ENCODE results near the gene ACAT1. TPM values are rescaled to one million over a fixed set of nuclear protein-coding genes. Genes with fewer than 3 reads are reported as not detected.

ACAT1 gene
- total and polyA plus RNA-seq, 2 of the 8 experiments (the other 6 are each of a cell fraction or from before 2014, with no cell fraction given) = 30.4 to 30.9 TPM

DNA sequence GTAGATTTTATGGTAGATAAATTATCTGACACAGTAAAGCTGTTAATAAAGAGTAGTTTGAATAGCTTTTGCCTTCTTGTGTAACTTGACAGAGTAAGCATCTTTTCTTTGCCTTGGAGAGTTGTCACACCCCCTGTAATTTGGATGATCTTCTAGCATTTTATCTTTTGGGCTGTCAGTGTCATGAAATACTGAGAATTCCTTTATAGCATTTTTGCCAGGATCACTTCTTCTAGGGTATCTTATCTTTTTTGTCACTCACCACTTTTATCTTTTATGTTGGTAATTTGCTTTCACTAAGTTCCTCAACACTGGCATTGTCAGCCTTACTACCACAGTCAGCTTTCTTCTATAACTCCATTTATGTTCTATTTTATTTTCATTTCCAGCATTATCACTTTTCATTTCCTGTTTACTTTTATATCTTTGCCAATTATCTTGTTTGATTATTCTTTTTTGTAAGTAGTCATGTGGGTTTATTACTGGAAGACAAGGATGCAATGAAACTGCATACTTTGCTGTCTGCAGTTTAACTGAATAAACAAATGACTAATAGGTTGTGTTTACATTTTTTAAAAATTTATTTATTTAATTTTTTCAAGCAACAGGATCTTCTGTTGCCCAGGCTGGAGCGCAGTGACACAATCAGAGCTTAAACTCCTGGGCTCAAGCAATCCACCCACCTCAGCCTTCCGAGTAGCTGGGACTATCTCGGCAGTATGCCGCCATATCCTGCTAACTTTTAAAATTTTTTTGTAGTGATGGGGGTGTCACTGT, 28.1 kb upstream of the ACAT1 start:
- H3K4ac ChIP-seq (replicated peaks; ENCODE audit: insufficient read length, low read depth, low read length) = no peak overlapping the region
- no peaks in the 10 kb centered on the region for H4K20me1 ChIP-seq (replicated peaks in 1 of 2; ENCODE audit: control insufficient read depth in 1 of 2, insufficient read depth in 2 of 2, low read length in 2 of 2)
- FAIRE-seq = no peak
- no peak overlapping the region for H3K4me3 ChIP-seq (ENCODE audit: extremely low read depth in 1 of 4, insufficient read depth in 2 of 4, low read depth in 3 of 4, low read length in 4 of 4)
- no peak overlapping the region for H2BK15ac ChIP-seq (ENCODE audit: low read length)
- no peaks in the 10 kb centered on the region for H3K27me3 ChIP-seq (replicated peaks in 1 of 4; ENCODE audit: control insufficient read depth in 3 of 4, extremely low read depth in 1 of 4, insufficient read depth in 3 of 4, low read length in 3 of 4)
- no peak overlapping the region for H3K27ac ChIP-seq (ENCODE audit: low read depth, low read length)
- no peaks in the 10 kb centered on the region for H3K23me2 ChIP-seq (ENCODE audit: low read depth, low read length)
- H3K56ac ChIP-seq (replicated peaks; ENCODE audit: insufficient read length, low read depth, low read length) = no peak overlapping the region
- H3K4me1 ChIP-seq (replicated peaks in 1 of 4; ENCODE audit: control insufficient read depth in 3 of 4, insufficient read depth in 4 of 4, low read length in 3 of 4) = no peaks in the 10 kb centered on the region
- no peak overlapping the region for H4K91ac ChIP-seq (replicated peaks; ENCODE audit: insufficient read length, low read length)
- H2BK20ac ChIP-seq (ENCODE audit: low read length) = no peak overlapping the region
- DNase-seq (ENCODE audit: low read depth in 1 of 2, low spot score in 2 of 2) = no peak
- no peak overlapping the region for H3K9ac ChIP-seq (replicated peaks in 1 of 4; ENCODE audit: extremely low read depth in 1 of 4, low read depth in 3 of 4, low read length in 3 of 4)
- H3K79me2 ChIP-seq (ENCODE audit: control insufficient read depth in 1 of 2, insufficient read depth in 2 of 2, low read length in 2 of 2) = no peaks in the 10 kb centered on the region
- no peak for TF ChIP-seq CTCF (IDR thresholded peaks at IDR 0.05; ENCODE audit: control extremely low read depth in 1 of 3, insufficient read depth in 1 of 3, low read depth in 1 of 3, low read length in 3 of 3)
- TF ChIP-seq SIX5 (IDR thresholded peaks at IDR 0.05; ENCODE audit: low read depth, low read length) = no peak
- TF ChIP-seq KDM4A (IDR thresholded peaks at IDR 0.05; ENCODE audit: low read depth, low read length, severe bottlenecking) = no peak
- TF ChIP-seq EZH2 (IDR thresholded peaks at IDR 0.05; ENCODE audit: low read depth, low read length, severe bottlenecking) = no peak
- no peak for TF ChIP-seq TCF12 (IDR thresholded peaks at IDR 0.05; ENCODE audit: low read depth, low read length)
- TF ChIP-seq EP300 (IDR thresholded peaks at IDR 0.05; ENCODE audit: borderline replicate concordance in 1 of 2, low read depth in 2 of 2, low read length in 2 of 2) = no peak
- no peak for TF ChIP-seq RFX5 (IDR thresholded peaks at IDR 0.05; ENCODE audit: borderline replicate concordance, low read depth, low read length)
- no peak for TF ChIP-seq YY1 (IDR thresholded peaks at IDR 0.05; ENCODE audit: low read depth, low read length)
- no peak for TF ChIP-seq SP1 (IDR thresholded peaks at IDR 0.05; ENCODE audit: low read depth, low read length)
- peaks cover 2 to 32% (median 10%) of the 10 kb centered on the region in 4 experiments; a peak in 6 of 8 replicates for H3K36me3 ChIP-seq (ENCODE audit: control insufficient read depth in 2 of 4, insufficient read depth in 4 of 4, low read length in 3 of 4)
- no peak overlapping the region for H4K5ac ChIP-seq (ENCODE audit: insufficient read length, low read depth, low read length)
- H2BK5ac ChIP-seq (ENCODE audit: low read depth, low read length) = no peak overlapping the region
- no peak overlapping the region for H2BK12ac ChIP-seq (ENCODE audit: low read depth, low read length)
- no peak overlapping the region for H3K23ac ChIP-seq (ENCODE audit: insufficient read length)
- H3K9me3 ChIP-seq (ENCODE audit: insufficient read depth in 2 of 2, low read depth in 1 of 2, low read length in 1 of 2) = no peaks in the 10 kb centered on the region
- H2AK5ac ChIP-seq (ENCODE audit: low read depth, low read length) = no peak overlapping the region
- ChIA-PET POLR2A (ENCODE audit: partially characterized antibody) (interaction anchor here (1.9 kb wide), 1 partner anchor 129 kb away, joined by 4 read pairs; the partner anchor contains the start of genes ATM and NPAT), CTCF (ENCODE audit: partially characterized antibody) (interaction anchor here (1.1 to 2.7 kb wide), 2 partner anchors 18 to 68 kb away, joined by 4 to 9 read pairs; no protein-coding TSS in a partner anchor)
- H3K79me1 ChIP-seq (ENCODE audit: low read depth, low read length) = no peaks in the 10 kb centered on the region
- no peak overlapping the region for H4K8ac ChIP-seq (ENCODE audit: extremely low read depth, insufficient read depth, low read length)
- no peak overlapping the region for H2AFZ ChIP-seq (ENCODE audit: low read length)
- H3K4me2 ChIP-seq (ENCODE audit: insufficient read depth in 1 of 2, low read depth in 2 of 2, low read length in 2 of 2) = no peak overlapping the region
- 95% methylated on average over 4 of the region's 4 CpGs; no CpG with 5 or more reads in 1 of the 2 experiments for WGBS, 2 experiments (ENCODE audit: extremely low coverage in 1 of 2, insufficient coverage in 1 of 2, insufficient read length in 1 of 2, insufficient replicate concordance in 2 of 2, low coverage in 1 of 2, low lambda C conversion rate in 2 of 2, missing lambda C conversion rate in 1 of 2)
- no peak overlapping the region for H2BK120ac ChIP-seq (replicated peaks; ENCODE audit: low read depth, low read length)
- H3K18ac ChIP-seq (ENCODE audit: extremely low read depth, low read length) = no peak overlapping the region
- no peak overlapping the region for H3K14ac ChIP-seq (ENCODE audit: insufficient read length)

Measured in H1 (cell line).